HEK293 (cell line): ENCODE results near the gene CASS4.

Experiments
- CTCF ChIA-PET: fragments of 350-600 bp; formaldehyde crosslinking; extraction: SDS; loops from one replicate; lab custom pipeline; 2021; ENCODE audit warnings: antibody characterized with exemption; lab: Yijun Ruan, JAX
- POLR2A ChIA-PET: fragments of 300-600 bp; formaldehyde crosslinking; extraction: SDS; loops from one replicate; lab custom pipeline; 2020; ENCODE audit warnings: antibody characterized with exemption, inconsistent platforms; lab: Yijun Ruan, JAX
- H3K27ac ChIP-seq: fragments of 200-500 bp; sonication (Bioruptor generic); 2 replicates; pipeline ENCODE4 v1.5.1; 2014; ENCODE audit warnings: low read depth, low read length, control low read depth, inconsistent platforms; ENCODE audit errors: extremely low read depth
- H3K36me3 ChIP-seq, 2 experiments: fragments of 200-500 bp in 1 of 2; sonication (Bioruptor generic) in 1 of 2; 1 replicate in 1 of 2; 2 replicates in 1 of 2; pipeline ENCODE4 v1.5.1; 2014 to 2017; ENCODE audit warnings: inconsistent platforms in 2 of 2, low read length in 2 of 2; ENCODE audit not compliant: control insufficient read depth in 2 of 2, insufficient read depth in 1 of 2
- H3K4me1 ChIP-seq: fragments of 200-500 bp; sonication (Bioruptor generic); 2 replicates; pipeline ENCODE4 v1.5.1; 2014; ENCODE audit warnings: mild to moderate bottlenecking, low read length, inconsistent platforms; ENCODE audit not compliant: control insufficient read depth, insufficient read depth
- H3K4me3 ChIP-seq: 2 replicates; pipeline ENCODE4 v1.5.1; 2011; ENCODE audit warnings: low read depth, mild to moderate bottlenecking, control low read depth, low read length, moderate library complexity
- H3K9me3 ChIP-seq: fragments of 200-500 bp; sonication (Bioruptor generic); 2 replicates; pipeline ENCODE4 v1.5.1; 2014; ENCODE audit warnings: low read depth, low read length, inconsistent platforms; ENCODE audit not compliant: control insufficient read depth, insufficient read depth
- BCL11B ChIP-seq: fragments of 450-650 bp; formaldehyde crosslinking; IDR thresholded peaks from 2 replicates; pipeline ENCODE4 v1.5.1; 2016; ENCODE audit warnings: low read depth, missing biosample characterization, missing genetic modification characterization
- EGR2 ChIP-seq: fragments of 450-650 bp; formaldehyde crosslinking; IDR thresholded peaks from 2 replicates; pipeline ENCODE4 v1.5.1; 2016; ENCODE audit warnings: low read depth, missing biosample characterization, missing genetic modification characterization
- GLIS1 ChIP-seq: fragments of 450-650 bp; formaldehyde crosslinking; IDR thresholded peaks from 2 replicates; pipeline ENCODE4 v1.5.1; 2016; ENCODE audit warnings: missing biosample characterization, missing genetic modification characterization
- KLF10 ChIP-seq: fragments of 450-650 bp; IDR thresholded peaks from 2 replicates; pipeline ENCODE4 v1.5.1; 2018; ENCODE audit warnings: missing biosample characterization, mild to moderate bottlenecking, missing genetic modification characterization
- MZF1 ChIP-seq: fragments of 450-650 bp; formaldehyde crosslinking; IDR thresholded peaks from 2 replicates; pipeline ENCODE4 v1.5.1; 2017; ENCODE audit warnings: missing biosample characterization, missing genetic modification characterization, borderline replicate concordance
- ZBTB7A ChIP-seq: fragments of 450-650 bp; formaldehyde crosslinking; IDR thresholded peaks from 2 replicates; pipeline ENCODE4 v1.5.1; 2016; ENCODE audit warnings: low read depth, missing biosample characterization, missing genetic modification characterization
- ZFP3 ChIP-seq: fragments of 450-650 bp; formaldehyde crosslinking; IDR thresholded peaks from 2 replicates; pipeline ENCODE4 v1.5.1; 2016; ENCODE audit warnings: low read depth, missing biosample characterization, missing genetic modification characterization
- ZNF114 ChIP-seq: fragments of 450-650 bp; formaldehyde crosslinking; IDR thresholded peaks from 2 replicates; pipeline ENCODE4 v1.5.0; 2017; ENCODE audit warnings: missing biosample characterization, missing genetic modification characterization
- ZNF169 ChIP-seq: fragments of 450-650 bp; formaldehyde crosslinking; IDR thresholded peaks from 2 replicates; pipeline ENCODE4 v1.5.1; 2016; ENCODE audit warnings: missing biosample characterization, missing genetic modification characterization
- ZNF19 ChIP-seq: fragments of 450-650 bp; formaldehyde crosslinking; IDR thresholded peaks from 2 replicates; pipeline ENCODE4; 2016; ENCODE audit warnings: missing biosample characterization, missing genetic modification characterization, low read depth
- ZNF239 ChIP-seq: fragments of 450-650 bp; formaldehyde crosslinking; IDR thresholded peaks from 2 replicates; pipeline ENCODE4 v1.5.1; 2016; ENCODE audit warnings: missing biosample characterization, missing genetic modification characterization
- ZNF274 ChIP-seq, 2 experiments: fragments of 200-500 bp in 1 of 2; fragments of 450-650 bp in 1 of 2; sonication (Bioruptor generic) in 1 of 2; formaldehyde crosslinking in 1 of 2; IDR thresholded peaks; 2 replicates each; pipeline versions ENCODE4 v1.5.1 to v1.6.1; 2014 to 2016; ENCODE audit warnings: borderline replicate concordance in 1 of 2, inconsistent platforms in 1 of 2, low read length in 1 of 2, missing biosample characterization in 1 of 2, missing genetic modification characterization in 1 of 2
- ZNF423 ChIP-seq: fragments of 450-650 bp; formaldehyde crosslinking; IDR thresholded peaks from 2 replicates; pipeline ENCODE4 v1.5.1; 2016; ENCODE audit warnings: missing biosample characterization, missing genetic modification characterization
- ZNF548 ChIP-seq: fragments of 450-650 bp; formaldehyde crosslinking; IDR thresholded peaks from 2 replicates; pipeline ENCODE4 v1.5.1; 2016; ENCODE audit warnings: missing biosample characterization, missing genetic modification characterization
- ZNF600 ChIP-seq: fragments of 450-650 bp; formaldehyde crosslinking; IDR thresholded peaks from 2 replicates; pipeline ENCODE4 v1.5.1; 2016; ENCODE audit warnings: missing biosample characterization, missing genetic modification characterization
- ZNF629 ChIP-seq: fragments of 450-650 bp; formaldehyde crosslinking; IDR thresholded peaks from 2 replicates; pipeline ENCODE4 v1.5.1; 2017; ENCODE audit warnings: missing biosample characterization, missing genetic modification characterization
- ZNF658 ChIP-seq: fragments of 450-650 bp; formaldehyde crosslinking; IDR thresholded peaks from 2 replicates; pipeline ENCODE4; 2016; ENCODE audit warnings: missing biosample characterization, missing genetic modification characterization
- ZNF660 ChIP-seq: fragments of 450-650 bp; IDR thresholded peaks from 2 replicates; pipeline ENCODE4 v1.5.1; 2018; ENCODE audit warnings: missing biosample characterization, mild to moderate bottlenecking, missing genetic modification characterization
- ZSCAN30 ChIP-seq: fragments of 450-650 bp; IDR thresholded peaks from 2 replicates; pipeline ENCODE4 v1.5.1; 2018; ENCODE audit warnings: missing biosample characterization, mild to moderate bottlenecking, missing genetic modification characterization, moderate library complexity
- TF ChIP-seq, protein P1 (sequence below): fragments of 450-650 bp; formaldehyde crosslinking; IDR thresholded peaks from 2 replicates; pipeline ENCODE4 v1.5.1; 2017; ENCODE audit warnings: missing biosample characterization, missing genetic modification characterization
- TF ChIP-seq, protein P2 (sequence below): fragments of 450-650 bp; formaldehyde crosslinking; IDR thresholded peaks from 2 replicates; pipeline ENCODE4 v1.5.0; 2017; ENCODE audit warnings: missing biosample characterization, missing genetic modification characterization, borderline replicate concordance

Gene CASS4

DNA sequence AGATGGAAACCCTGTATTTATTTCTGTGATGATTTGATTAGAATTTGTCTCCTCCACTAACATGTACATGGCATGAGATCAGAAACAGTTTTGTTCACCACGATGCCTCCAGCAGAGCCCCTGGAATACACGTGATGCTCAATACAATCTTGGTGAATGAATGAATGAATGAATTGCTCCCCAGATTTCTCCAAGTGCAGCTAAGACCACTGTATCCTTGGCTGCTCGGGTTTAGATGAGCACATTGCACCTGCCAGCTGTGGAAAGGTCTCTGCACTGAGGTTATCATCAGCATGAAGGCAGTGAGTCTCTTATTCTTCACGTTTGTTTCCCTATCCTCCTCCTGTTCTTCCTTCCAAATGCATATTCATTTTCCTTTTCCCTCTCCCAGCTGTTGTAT is 17.9 kb downstream of the CASS4 start (continued):
- TF ChIP-seq ZBTB7A (tag by site-specific recombination) = no peak

DNA sequence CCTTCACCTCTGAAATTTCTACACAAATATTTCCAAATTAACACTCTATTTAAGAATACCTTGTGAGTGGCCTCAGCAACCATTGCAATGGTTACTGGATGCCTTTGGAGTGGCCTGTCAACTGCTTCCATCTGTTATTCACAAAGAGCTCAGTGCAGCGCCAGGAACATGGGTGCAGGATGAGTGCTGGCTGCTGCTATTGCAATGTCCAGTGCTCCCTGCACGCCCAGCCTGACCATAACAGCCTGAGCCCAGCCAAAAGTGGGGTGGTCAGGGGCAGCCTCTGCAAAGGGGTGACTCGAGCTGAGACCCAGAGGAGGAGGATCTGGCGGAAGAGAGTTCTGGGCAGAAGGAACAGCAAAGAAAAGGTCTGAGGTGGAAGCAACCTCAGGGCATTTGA is 18.4 kb downstream of the CASS4 start:
- CTCF ChIA-PET = no interaction called here
- no peaks in the 10 kb centered on the region for H3K4me1 ChIP-seq
- no peak overlapping the region for H3K4me3 ChIP-seq
- no peak for TF ChIP-seq ZNF114 (tag by site-specific recombination)
- TF ChIP-seq, all 188 proteins: peak for 0
- POLR2A ChIA-PET = no interaction called here
- Histone ChIP-seq H3K9me3 (no peaks in the 10 kb centered on the region), H3K27ac (no peak overlapping the region), H3K36me3 (no peaks in the 10 kb centered on the region)

DNA sequence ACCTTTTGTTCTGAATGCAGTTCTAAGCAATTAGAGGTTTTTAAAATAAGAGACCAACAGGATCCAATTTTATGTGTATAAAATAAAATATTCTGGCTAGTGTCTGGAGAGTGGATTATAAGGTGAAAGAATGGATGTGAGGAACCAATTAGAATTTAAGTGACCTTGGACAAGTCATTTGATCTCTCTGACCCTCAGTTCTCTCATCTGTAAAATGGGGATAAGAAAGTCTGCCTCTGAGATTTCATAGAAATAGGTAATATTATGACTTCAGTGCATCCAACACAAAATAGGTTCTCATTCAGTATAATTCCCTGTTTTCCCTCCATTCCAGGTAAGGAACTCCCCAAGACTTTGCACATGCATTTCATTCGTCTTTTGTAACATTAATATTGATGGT is 18.9 kb downstream of the CASS4 start:
- H3K4me1 ChIP-seq = no peaks in the 10 kb centered on the region
- H3K9me3 ChIP-seq = no peaks in the 10 kb centered on the region
- H3K4me3 ChIP-seq = no peak overlapping the region
- ChIA-PET CTCF (no interaction called here), POLR2A (no interaction called here)
- H3K36me3 ChIP-seq = no peaks in the 10 kb centered on the region
- H3K27ac ChIP-seq = no peak overlapping the region
- TF ChIP-seq ZNF660 (tag by site-specific recombination) (no peak), ZNF169 (tag by site-specific recombination) (no peak), ZNF19 (tag by site-specific recombination) (no peak)

DNA sequence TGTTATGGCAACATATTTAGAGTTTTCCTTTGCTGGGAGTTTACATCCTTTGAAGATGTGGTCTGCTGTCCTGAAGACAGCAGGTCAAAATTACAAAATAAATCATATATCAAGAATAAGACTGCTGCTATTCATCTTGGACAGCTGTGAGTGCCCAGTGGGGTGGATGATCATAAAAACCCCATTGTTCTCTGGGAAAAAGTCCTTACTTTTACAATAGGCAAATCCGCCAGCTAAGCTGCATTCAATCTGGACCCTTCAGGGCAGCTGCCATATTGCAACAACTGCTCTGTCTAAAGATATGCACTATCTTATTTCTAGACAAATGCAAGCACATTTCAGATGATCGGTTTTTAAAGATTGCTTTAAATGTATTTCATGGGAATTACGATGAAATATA is 19.4 kb downstream of the CASS4 start:
- no peaks in the 10 kb centered on the region for H3K4me1 ChIP-seq
- CTCF ChIA-PET = no interaction called here
- H3K36me3 ChIP-seq = no peaks in the 10 kb centered on the region
- no peaks in the 10 kb centered on the region for H3K9me3 ChIP-seq
- POLR2A ChIA-PET = no interaction called here
- TF ChIP-seq KLF10 (tag by site-specific recombination) (no peak), ZNF239 (tag by site-specific recombination) (no peak), ZNF660 (tag by site-specific recombination) (no peak), ZNF629 (tag by site-specific recombination) (no peak), ZNF600 (tag by site-specific recombination) (no peak), ZFP3 (tag by site-specific recombination) (no peak), ZNF274 (IDR thresholded peaks at IDR 0.05; ENCODE audit: low read length) (no peak), ZNF274 (tag by site-specific recombination; IDR thresholded peaks at IDR 0.05; ENCODE audit: borderline replicate concordance) (no peak), ZNF548 (tag by site-specific recombination) (no peak), MZF1 (tag by site-specific recombination) (no peak), ZNF658 (tag by site-specific recombination) (no peak), BCL11B (tag by site-specific recombination) (no peak), GLIS1 (tag by site-specific recombination) (no peak), EGR2 (tag by site-specific recombination) (no peak), ZNF423 (tag by site-specific recombination) (no peak), ZSCAN30 (tag by site-specific recombination) (no peak)
- TF ChIP-seq, protein P1, sequence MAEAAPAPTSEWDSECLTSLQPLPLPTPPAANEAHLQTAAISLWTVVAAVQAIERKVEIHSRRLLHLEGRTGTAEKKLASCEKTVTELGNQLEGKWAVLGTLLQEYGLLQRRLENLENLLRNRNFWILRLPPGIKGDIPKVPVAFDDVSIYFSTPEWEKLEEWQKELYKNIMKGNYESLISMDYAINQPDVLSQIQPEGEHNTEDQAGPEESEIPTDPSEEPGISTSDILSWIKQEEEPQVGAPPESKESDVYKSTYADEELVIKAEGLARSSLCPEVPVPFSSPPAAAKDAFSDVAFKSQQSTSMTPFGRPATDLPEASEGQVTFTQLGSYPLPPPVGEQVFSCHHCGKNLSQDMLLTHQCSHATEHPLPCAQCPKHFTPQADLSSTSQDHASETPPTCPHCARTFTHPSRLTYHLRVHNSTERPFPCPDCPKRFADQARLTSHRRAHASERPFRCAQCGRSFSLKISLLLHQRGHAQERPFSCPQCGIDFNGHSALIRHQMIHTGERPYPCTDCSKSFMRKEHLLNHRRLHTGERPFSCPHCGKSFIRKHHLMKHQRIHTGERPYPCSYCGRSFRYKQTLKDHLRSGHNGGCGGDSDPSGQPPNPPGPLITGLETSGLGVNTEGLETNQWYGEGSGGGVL (tag by site-specific recombination) = no peak
- TF ChIP-seq, protein P2, sequence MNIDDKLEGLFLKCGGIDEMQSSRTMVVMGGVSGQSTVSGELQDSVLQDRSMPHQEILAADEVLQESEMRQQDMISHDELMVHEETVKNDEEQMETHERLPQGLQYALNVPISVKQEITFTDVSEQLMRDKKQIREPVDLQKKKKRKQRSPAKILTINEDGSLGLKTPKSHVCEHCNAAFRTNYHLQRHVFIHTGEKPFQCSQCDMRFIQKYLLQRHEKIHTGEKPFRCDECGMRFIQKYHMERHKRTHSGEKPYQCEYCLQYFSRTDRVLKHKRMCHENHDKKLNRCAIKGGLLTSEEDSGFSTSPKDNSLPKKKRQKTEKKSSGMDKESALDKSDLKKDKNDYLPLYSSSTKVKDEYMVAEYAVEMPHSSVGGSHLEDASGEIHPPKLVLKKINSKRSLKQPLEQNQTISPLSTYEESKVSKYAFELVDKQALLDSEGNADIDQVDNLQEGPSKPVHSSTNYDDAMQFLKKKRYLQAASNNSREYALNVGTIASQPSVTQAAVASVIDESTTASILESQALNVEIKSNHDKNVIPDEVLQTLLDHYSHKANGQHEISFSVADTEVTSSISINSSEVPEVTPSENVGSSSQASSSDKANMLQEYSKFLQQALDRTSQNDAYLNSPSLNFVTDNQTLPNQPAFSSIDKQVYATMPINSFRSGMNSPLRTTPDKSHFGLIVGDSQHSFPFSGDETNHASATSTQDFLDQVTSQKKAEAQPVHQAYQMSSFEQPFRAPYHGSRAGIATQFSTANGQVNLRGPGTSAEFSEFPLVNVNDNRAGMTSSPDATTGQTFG (tag by site-specific recombination) = no peak
- H3K4me3 ChIP-seq = no peak overlapping the region
- no peak overlapping the region for H3K27ac ChIP-seq
